Adrenal gland (tissue), 5 donors: ENCODE results near the gene SEMA3G.

Source experiments
- CTCF ChIP-seq, 6 experiments: fragments of 450-650 bp in 4 of 6; fragments of 200-600 bp in 2 of 6; sonication (generic) in 1 of 6; IDR thresholded peaks; 1 replicate in 5 of 6; 2 replicates in 1 of 6; pipeline versions ENCODE4 v1.5.1 to v1.8.0; 2016 to 2021; ENCODE audit warnings: antibody characterized with exemption in 6 of 6, mild to moderate bottlenecking in 2 of 6, moderate library complexity in 1 of 6
- POLR2A ChIP-seq, 2 donors: fragments of 450-650 bp; IDR thresholded peaks; one replicate each; pipeline ENCODE4 v1.6.1; 2017; ENCODE audit warnings: antibody characterized with exemption in 2 of 2, mild to moderate bottlenecking in 2 of 2, moderate library complexity in 1 of 2
- donor health status: DM: no; HTN: no; CAD: no.

DNA sequence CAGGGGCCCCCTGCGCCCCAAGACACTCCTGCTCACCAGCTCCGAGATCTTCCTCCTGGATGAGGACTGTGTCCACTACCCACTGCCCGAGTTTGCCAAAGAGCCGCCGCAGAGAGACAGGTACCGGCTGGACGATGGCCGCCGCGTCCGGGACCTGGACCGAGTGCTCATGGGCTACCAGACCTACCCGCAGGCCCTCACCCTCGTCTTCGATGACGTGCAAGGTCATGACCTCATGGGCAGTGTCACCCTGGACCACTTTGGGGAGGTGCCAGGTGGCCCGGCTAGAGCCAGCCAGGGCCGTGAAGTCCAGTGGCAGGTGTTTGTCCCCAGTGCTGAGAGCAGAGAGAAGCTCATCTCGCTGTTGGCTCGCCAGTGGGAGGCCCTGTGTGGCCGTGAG is 47.2 kb upstream of the SEMA3G start:
- TF ChIP-seq CTCF (IDR thresholded peaks at IDR 0.05) (no peak), POLR2A (IDR thresholded peaks at IDR 0.05) (no peak)
